HepG2 (cell line): ENCODE measurements around the gene STK40. TPM values are rescaled to one million over a fixed set of nuclear protein-coding genes. Genes with fewer than 3 reads are reported as not detected.

Experiments used
- ATAC-seq: fragments of 200-7000 bp; cut with Tn5 transposase; 3 replicates; pipeline ENCODE4 v1.9.1; 2020; ENCODE audit warnings: mild to moderate bottlenecking, moderate library complexity
- BruUV-seq: library from RNA; stranded (reverse); fragments of 400-500 nt; replicated peaks from 2 replicates; lab custom pipeline; 2021; lab: Mats Ljungman, UMichigan
- CTCF ChIA-PET: fragments of 300-600 bp; formaldehyde crosslinking; extraction: SDS; loops from one replicate; lab custom pipeline; 2021; ENCODE audit warnings: low total read pairs, inconsistent platforms, low intra/inter-chr PET ratio; lab: Yijun Ruan, JAX
- POLR2A ChIA-PET: fragments of 350-600 bp; sonication (Branson Sonifier 250); formaldehyde crosslinking; loops from one replicate; lab custom pipeline; 2020; ENCODE audit warnings: antibody characterized with exemption, inconsistent platforms; lab: Yijun Ruan, JAX
- DNase-seq: peaks from one replicate; pipeline ENCODE4 v3.0.0-alpha.2; 2015; ENCODE audit warnings: low spot score
- FAIRE-seq: peaks from 3 replicates; lab custom pipeline; 2011; peaks lifted over from hg19 to GRCh38; lab: Jason Lieb, UNC
- H2AFZ ChIP-seq: one replicate; pipeline ENCODE4 v1.6.1; 2011; ENCODE audit warnings: low read length, inconsistent platforms
- H3K27ac ChIP-seq: fragments of 300-600 bp; 3 replicates; pipeline ENCODE4 v1.8.0; 2011; ENCODE audit warnings: mixed run types, mild to moderate bottlenecking, mixed read lengths, low read length, inconsistent platforms; ENCODE audit not compliant: insufficient read depth; ENCODE audit errors: extremely low read length
- H3K27me3 ChIP-seq, 2 experiments: fragments of 200-600 bp in 1 of 2; 2 replicates in 1 of 2; 3 replicates in 1 of 2; pipeline versions ENCODE4 v1.6.0 to v1.8.0; 2011; ENCODE audit warnings: low read length in 2 of 2, mild to moderate bottlenecking in 2 of 2, moderate library complexity in 2 of 2, inconsistent platforms in 1 of 2; ENCODE audit not compliant: insufficient read depth in 2 of 2, control insufficient read depth in 1 of 2
- H3K36me3 ChIP-seq, 2 experiments: fragments of 200-600 bp in 1 of 2; replicated peaks in 1 of 2; 2 replicates in 1 of 2; 3 replicates in 1 of 2; pipeline versions ENCODE4 v1.5.1 to v1.8.0; 2011; ENCODE audit warnings: low read length in 2 of 2, inconsistent platforms in 1 of 2; ENCODE audit not compliant: insufficient read depth in 2 of 2, control insufficient read depth in 1 of 2
- H3K4me1 ChIP-seq: 2 replicates; pipeline ENCODE4 v1.5.1; 2012; ENCODE audit warnings: low read length, inconsistent platforms; ENCODE audit not compliant: insufficient read depth
- H3K4me2 ChIP-seq: 2 replicates; pipeline ENCODE4 v1.6.0; 2011; ENCODE audit warnings: low read depth, low read length, inconsistent platforms
- H3K4me3 ChIP-seq, 3 experiments: fragments of 200-600 bp in 1 of 3; sonication (generic), shearing (Covaris generic) in 1 of 3; replicated peaks in 1 of 3; 2 replicates each; pipeline ENCODE4 v1.5.1; 2011 to 2016; ENCODE audit warnings: low read length in 3 of 3, inconsistent platforms in 2 of 3, low read depth in 2 of 3, mild to moderate bottlenecking in 2 of 3, control low read depth in 1 of 3, mixed read lengths in 1 of 3; ENCODE audit not compliant: insufficient read depth in 1 of 3
- H3K79me2 ChIP-seq: one replicate; pipeline ENCODE4 v1.6.1; 2011; ENCODE audit warnings: low read length, inconsistent platforms; ENCODE audit not compliant: insufficient read depth
- H3K9ac ChIP-seq: 2 replicates; pipeline ENCODE4 v1.6.0; 2011; ENCODE audit warnings: mild to moderate bottlenecking, low read depth, low read length, inconsistent platforms; ENCODE audit not compliant: insufficient read depth
- H3K9me3 ChIP-seq: 2 replicates; pipeline ENCODE4 v1.5.1; 2012; ENCODE audit warnings: mild to moderate bottlenecking, low read length
- H4K20me1 ChIP-seq: 2 replicates; pipeline ENCODE4 v1.6.0; 2011; ENCODE audit warnings: inconsistent platforms, mild to moderate bottlenecking, low read length, moderate library complexity; ENCODE audit not compliant: insufficient read depth
- CHD4 ChIP-seq: fragments of 200-600 bp; sonication (generic); IDR thresholded peaks from 2 replicates; pipeline ENCODE4 v1.7.0; 2017; ENCODE audit warnings: mild to moderate bottlenecking, low read length, borderline replicate concordance
- FOSL2 ChIP-seq: sonication (generic); formaldehyde crosslinking; IDR thresholded peaks from 2 replicates; pipeline ENCODE4 v1.4.0; 2020; ENCODE audit warnings: missing genetic modification reagents
- RBAK ChIP-seq: sonication (generic); formaldehyde crosslinking; IDR thresholded peaks from 2 replicates; pipeline ENCODE4 v1.5.1; 2020; ENCODE audit warnings: mild to moderate bottlenecking, missing genetic modification reagents
- RBM22 ChIP-seq: fragments of 200-400 bp; formaldehyde crosslinking; optimal IDR thresholded peaks from 2 replicates; pipeline ENCODE3; 2017; ENCODE audit warnings: mild to moderate bottlenecking, low read length, moderate library complexity
- RORA ChIP-seq: sonication (generic); formaldehyde crosslinking; IDR thresholded peaks from 2 replicates; pipeline ENCODE4 v1.5.0; 2020; ENCODE audit warnings: mild to moderate bottlenecking, missing genetic modification reagents, moderate library complexity
- SCMH1 ChIP-seq: sonication (generic); formaldehyde crosslinking; IDR thresholded peaks from 2 replicates; pipeline ENCODE4 v1.9.0; 2021; ENCODE audit warnings: missing genetic modification reagents, mild to moderate bottlenecking, borderline replicate concordance
- ZNF619 ChIP-seq: sonication (generic); formaldehyde crosslinking; IDR thresholded peaks from 2 replicates; pipeline ENCODE4 v1.4.0; 2020; ENCODE audit warnings: mild to moderate bottlenecking, missing genetic modification reagents
- WGBS: methylation state at CpG from one replicate; pipeline ENCODE4 v1.1.6; 2017; ENCODE audit warnings: low lambda C conversion rate; 5-methylcytosine and 5-hydroxymethylcytosine counted together
- in situ Hi-C: cut with HindIII; loops from 2 replicates; pipeline ENCODE4 v1.10.0; 2017; ENCODE audit warnings: low pct_unique_long_range_greater_than_20kb; ENCODE audit not compliant: extremely low pct_ligation_motif_present
- intact Hi-C: fragments of 100-400 bp; cut with micrococcal nuclease; formaldehyde crosslinking; loops from one replicate; pipeline ENCODE4 v1.10.0; 2022; ENCODE audit not compliant: unreplicated experiment
- polyA plus RNA-seq, 8 experiments: library from polyadenylated mRNA; depleted of rRNA in 3 of 8; stranded (reverse) in 7 of 8; unstranded in 1 of 8; fragments of >200 nt; fragmentation: Illumina TruSeq in 4 of 8; extraction: Trizol in 4 of 8; gene quantifications; 2 replicates each; pipeline versions ENCODE4 v1.2.1 to v1.2.3, GENCODE V29; 2011 to 2016; ENCODE audit warnings: low read depth in 4 of 8, missing spikeins in 1 of 8, mixed read lengths in 1 of 8; ENCODE audit not compliant: insufficient read depth in 1 of 8
- total RNA-seq, 5 experiments: library from RNA; depleted of rRNA; stranded (reverse); fragments of >200 nt; fragmentation: Illumina TruSeq; extraction: Trizol; gene quantifications; 2 replicates each; pipeline ENCODE4 v1.2.3, GENCODE V29; 2016; ENCODE audit warnings: low read depth in 1 of 5
- TF ChIP-seq, protein P1 (sequence below): sonication (generic); formaldehyde crosslinking; IDR thresholded peaks from 2 replicates; pipeline ENCODE4 v1.5.0; 2020; ENCODE audit warnings: missing genetic modification reagents

STK40 gene
- total and polyA plus RNA-seq, 2 of the 13 experiments (the other 11 are each of a cell fraction or from before 2014, with no cell fraction given): 33.8 to 35.1 TPM

DNA sequence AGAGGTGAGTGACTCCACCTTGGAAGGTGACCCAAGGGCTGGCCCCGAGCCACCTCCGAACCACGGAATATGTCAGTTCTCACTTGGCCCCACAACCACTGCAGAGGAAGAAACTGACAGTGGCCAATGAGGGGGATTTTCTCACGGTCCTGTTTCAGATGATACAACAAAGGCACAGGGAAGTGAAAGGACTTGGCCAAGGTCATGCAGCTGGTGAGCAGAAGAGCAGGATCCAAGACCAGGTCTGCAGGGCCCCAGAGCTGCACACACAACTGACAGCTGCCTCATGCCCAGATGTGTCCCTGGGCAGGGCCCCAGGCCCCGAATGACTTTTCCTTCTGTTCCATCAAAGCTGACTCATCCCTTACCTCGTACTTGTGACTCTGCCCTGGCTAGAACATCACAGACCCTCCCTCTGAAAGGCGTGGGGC is 36.5 kb downstream of the STK40 start:
- H3K27ac ChIP-seq: peak overlapping the region; percentile 8
- no peak overlapping the region for H3K4me3 ChIP-seq
- no peaks in the 10 kb centered on the region for H3K9me3 ChIP-seq
- intact Hi-C loops: no loop called here
- FAIRE-seq (no peak), ATAC-seq (no peak), DNase-seq (peak; percentile 11)
- H3K36me3 ChIP-seq: peaks cover 33 to 68% of the 10 kb centered on the region in 2 experiments
- in situ Hi-C loops: no loop called here
- H3K9ac ChIP-seq: no peak overlapping the region
- no peaks in the 10 kb centered on the region for H3K27me3 ChIP-seq
- H4K20me1 ChIP-seq: no peaks in the 10 kb centered on the region
- H3K4me2 ChIP-seq: no peak overlapping the region
- ChIA-PET POLR2A (no interaction called here), CTCF (no interaction called here)
- no peak for TF ChIP-seq ZNF619 (CRISPR knock-in tag)
- TF ChIP-seq, protein P1, sequence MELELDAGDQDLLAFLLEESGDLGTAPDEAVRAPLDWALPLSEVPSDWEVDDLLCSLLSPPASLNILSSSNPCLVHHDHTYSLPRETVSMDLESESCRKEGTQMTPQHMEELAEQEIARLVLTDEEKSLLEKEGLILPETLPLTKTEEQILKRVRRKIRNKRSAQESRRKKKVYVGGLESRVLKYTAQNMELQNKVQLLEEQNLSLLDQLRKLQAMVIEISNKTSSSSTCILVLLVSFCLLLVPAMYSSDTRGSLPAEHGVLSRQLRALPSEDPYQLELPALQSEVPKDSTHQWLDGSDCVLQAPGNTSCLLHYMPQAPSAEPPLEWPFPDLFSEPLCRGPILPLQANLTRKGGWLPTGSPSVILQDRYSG (CRISPR knock-in tag): no peak
- TF ChIP-seq RBM22: peak; percentile 16
- TF ChIP-seq RBAK (CRISPR knock-in tag): no peak
- TF ChIP-seq FOSL2: 0 out of 2 replicates have a peak, but pooled peaks have one; percentile 9
- no peak for TF ChIP-seq RORA
- TF ChIP-seq SCMH1 (CRISPR knock-in tag): no peak
- no peak for TF ChIP-seq CHD4
- H3K4me1 ChIP-seq: peaks cover 49% of the 10 kb centered on the region
- 84% methylated on average over 4 of the region's 7 CpGs for WGBS
- BruUV-seq: no TSS peak
- no peaks in the 10 kb centered on the region for H3K79me2 ChIP-seq
- no peak overlapping the region for H2AFZ ChIP-seq
